Measurements from ENCODE around the gene DNAH12.
A peak's percentile ranks its signal among the peaks of the same experiment; 100 is the strongest.
"Not testable (repeated sequence)": the region's sequence is repeated elsewhere in the genome, so short reads cannot be mapped to it uniquely, and the experiment has no call there.

The DNAH12 gene

DNA sequence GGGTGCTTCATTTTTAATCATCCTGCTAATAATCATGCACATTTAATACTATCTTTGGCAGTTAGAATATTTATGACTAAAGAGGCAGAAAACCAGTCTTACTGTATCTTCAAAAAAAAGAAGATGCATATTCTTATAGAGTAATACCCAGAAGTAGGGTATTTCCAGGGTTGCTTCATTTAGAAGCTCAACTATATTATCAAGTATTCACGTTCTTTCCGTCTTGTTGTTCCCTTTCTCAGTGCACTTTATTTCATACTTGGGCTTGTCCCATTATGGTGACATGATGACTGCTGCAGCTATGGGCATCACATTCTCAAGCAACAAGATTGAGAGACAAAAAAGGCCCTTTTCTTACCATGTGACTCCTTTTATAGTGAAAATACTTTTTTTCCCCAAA is 154.9 kb downstream of the DNAH12 start:
- TF ChIP-seq, protein P1, sequence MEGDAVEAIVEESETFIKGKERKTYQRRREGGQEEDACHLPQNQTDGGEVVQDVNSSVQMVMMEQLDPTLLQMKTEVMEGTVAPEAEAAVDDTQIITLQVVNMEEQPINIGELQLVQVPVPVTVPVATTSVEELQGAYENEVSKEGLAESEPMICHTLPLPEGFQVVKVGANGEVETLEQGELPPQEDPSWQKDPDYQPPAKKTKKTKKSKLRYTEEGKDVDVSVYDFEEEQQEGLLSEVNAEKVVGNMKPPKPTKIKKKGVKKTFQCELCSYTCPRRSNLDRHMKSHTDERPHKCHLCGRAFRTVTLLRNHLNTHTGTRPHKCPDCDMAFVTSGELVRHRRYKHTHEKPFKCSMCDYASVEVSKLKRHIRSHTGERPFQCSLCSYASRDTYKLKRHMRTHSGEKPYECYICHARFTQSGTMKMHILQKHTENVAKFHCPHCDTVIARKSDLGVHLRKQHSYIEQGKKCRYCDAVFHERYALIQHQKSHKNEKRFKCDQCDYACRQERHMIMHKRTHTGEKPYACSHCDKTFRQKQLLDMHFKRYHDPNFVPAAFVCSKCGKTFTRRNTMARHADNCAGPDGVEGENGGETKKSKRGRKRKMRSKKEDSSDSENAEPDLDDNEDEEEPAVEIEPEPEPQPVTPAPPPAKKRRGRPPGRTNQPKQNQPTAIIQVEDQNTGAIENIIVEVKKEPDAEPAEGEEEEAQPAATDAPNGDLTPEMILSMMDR (IDR thresholded peaks at IDR 0.05; ENCODE audit: insufficient read depth, low read depth, low read length, missing control alignments): no peak
- no peak overlapping the region for H3K4me3 ChIP-seq (ENCODE audit: low read length)
- DNase-seq (ENCODE audit: low read depth): no peak

DNA sequence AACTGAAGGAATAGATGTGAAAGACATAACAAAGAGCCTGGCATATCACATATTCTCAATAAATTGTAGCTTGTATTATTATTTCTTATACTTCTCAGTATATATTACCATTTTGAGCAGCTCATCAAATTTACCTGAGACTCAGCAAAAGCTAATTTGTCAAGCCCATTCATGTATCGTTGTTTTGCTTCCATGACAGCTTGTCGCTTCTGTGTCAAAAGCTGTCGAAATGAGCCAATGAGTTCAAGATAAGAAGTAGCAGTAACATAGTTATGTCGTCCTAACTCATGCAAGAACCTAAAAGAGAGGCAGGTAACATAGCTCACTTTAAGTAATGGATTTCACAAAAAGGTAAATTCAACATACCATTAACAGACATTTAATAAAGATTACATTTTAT is 157.8 kb downstream of the DNAH12 start:
- TF ChIP-seq, protein P1 (IDR thresholded peaks at IDR 0.05; ENCODE audit: insufficient read depth, low read depth, low read length, missing control alignments): no peak
- no peak overlapping the region for H3K4me3 ChIP-seq (ENCODE audit: low read length)
- DNase-seq (ENCODE audit: low read depth): no peak

DNA sequence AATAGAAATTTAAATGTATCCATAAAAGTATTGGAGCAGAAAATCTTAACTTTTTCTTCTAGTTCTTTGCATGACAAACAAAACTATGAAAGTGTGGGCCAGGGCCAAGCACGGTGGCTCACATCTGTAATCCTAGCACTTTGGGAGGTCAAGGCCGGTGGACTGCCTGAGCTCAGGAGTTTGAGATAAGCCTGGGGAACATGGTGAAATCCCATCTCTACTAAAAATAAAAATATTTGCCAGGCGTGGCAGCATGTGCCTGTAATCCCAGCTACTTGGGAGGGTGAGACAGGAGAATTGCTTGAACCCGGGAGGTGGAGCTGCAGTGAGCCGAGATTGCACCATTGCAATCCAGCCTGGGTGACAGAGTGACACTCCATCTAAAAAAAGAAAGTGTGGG is 158.6 kb downstream of the DNAH12 start:
- TF ChIP-seq, protein P1 (IDR thresholded peaks at IDR 0.05; ENCODE audit: insufficient read depth, low read depth, low read length, missing control alignments): no peak
- no peak for DNase-seq (ENCODE audit: low read depth)
- H3K4me3 ChIP-seq (ENCODE audit: low read length): no peak overlapping the region

DNA sequence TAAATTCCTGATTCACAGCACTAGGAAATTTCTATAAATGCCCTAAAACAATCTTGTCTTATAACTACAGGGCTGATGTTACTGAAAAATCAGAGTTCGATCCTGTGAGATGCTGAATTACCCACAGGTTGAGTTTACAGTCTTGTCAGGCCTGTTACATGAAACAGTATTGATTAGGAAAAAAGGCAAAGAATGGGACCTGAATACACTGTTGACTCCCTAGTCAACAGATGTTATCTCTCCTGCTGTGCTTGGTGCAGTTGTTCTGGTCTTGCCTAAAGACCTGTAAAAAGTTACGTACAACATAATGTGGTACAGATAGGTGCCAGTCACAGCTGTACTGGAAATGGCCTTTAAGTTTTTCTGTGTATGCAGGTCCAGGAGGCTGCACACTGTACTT is 160.3 kb downstream of the DNAH12 start:
- H3K4me3 ChIP-seq (ENCODE audit: low read length): no peak overlapping the region
- TF ChIP-seq, protein P1 (IDR thresholded peaks at IDR 0.05; ENCODE audit: insufficient read depth, low read depth, low read length, missing control alignments): no peak
- no peak for DNase-seq (ENCODE audit: low read depth)

DNA sequence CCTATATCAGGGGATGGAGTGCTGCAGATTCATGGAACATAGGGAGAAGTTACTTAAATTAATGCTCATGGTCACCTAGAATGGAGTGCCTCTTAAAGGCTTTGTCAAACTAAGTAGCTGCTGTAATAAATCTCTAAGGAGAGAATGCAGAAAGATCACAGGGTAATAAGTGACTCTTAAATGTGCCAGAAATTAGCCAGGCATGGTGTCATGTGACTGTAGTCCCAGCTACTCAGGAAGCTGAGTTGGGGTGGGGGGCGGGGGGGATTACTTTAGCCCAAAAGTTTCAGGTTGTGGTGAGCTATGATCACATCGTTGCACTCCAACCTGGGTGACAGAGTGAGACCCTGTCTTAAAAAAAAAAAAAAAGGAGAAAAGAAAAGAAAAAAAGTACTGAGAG is 160.7 kb downstream of the DNAH12 start:
- TF ChIP-seq, protein P1 (IDR thresholded peaks at IDR 0.05; ENCODE audit: insufficient read depth, low read depth, low read length, missing control alignments): no peak
- H3K4me3 ChIP-seq (ENCODE audit: low read length): no peak overlapping the region
- DNase-seq (ENCODE audit: low read depth): no peak

DNA sequence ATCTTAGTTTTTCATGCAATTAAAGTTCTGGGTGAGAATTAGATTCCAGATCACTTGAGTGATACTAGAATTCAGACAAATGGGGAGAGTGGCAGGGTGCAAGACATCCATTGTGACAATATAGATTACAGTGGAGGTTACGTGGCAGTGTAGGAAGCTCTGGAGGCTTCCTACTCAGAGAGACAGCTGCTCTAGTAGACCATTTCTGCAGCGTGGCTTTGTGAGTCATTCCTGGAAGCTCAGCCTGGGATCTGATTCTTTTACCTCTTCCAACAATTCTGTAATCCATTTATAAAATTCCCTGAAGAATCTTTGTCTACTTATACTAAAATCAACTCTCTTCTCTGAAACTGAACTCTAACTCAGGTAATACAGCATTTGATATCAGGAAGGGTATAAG is 161.2 kb downstream of the DNAH12 start:
- DNase-seq (ENCODE audit: low read depth): peak; percentile 15
- no peak overlapping the region for H3K4me3 ChIP-seq (ENCODE audit: low read length)
- TF ChIP-seq, protein P1 (IDR thresholded peaks at IDR 0.05; ENCODE audit: insufficient read depth, low read depth, low read length, missing control alignments): no peak

DNA sequence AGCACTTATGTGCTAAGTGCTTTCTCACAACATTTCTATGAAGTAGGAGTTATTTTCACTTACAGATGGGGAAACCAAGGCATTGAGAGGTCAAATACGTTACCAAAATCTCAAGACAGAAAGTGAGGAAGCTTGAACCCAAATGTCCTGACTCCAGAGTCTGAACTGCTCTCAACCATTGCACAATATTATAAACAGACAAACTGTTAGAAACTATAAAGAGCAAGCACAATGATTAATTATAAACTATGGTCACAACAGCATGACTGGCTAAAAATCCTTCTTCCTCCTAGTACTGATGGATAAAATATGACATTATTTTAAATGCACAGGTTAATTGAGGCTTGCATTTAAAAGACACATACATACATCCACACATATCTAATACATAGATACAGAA is 173.8 kb downstream of the DNAH12 start:
- TF ChIP-seq, protein P1 (IDR thresholded peaks at IDR 0.05; ENCODE audit: insufficient read depth, low read depth, low read length, missing control alignments): no peak
- DNase-seq (ENCODE audit: low read depth): no peak
- H3K4me3 ChIP-seq (ENCODE audit: low read length): no peak overlapping the region

DNA sequence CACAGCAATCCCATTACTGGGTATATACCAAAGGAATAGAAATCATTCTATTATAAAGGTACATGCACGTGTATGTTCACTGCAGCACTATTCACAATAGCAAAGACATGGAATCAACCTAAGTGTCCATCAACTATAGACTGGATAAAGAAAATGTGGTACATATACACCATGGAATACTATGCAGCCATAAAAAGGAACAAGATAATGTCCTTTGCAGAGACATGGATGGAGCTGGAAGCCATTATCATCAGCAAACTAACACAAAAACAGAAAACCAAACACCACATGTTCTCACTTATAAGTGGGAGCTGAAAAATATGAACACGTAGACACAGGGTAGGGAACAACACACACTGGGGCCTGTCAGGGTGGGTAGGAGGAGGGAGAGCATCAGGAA is 179.1 kb downstream of the DNAH12 start:
- not testable (repeated sequence) for DNase-seq (ENCODE audit: low read depth); H3K4me3 ChIP-seq (ENCODE audit: low read length)

DNA sequence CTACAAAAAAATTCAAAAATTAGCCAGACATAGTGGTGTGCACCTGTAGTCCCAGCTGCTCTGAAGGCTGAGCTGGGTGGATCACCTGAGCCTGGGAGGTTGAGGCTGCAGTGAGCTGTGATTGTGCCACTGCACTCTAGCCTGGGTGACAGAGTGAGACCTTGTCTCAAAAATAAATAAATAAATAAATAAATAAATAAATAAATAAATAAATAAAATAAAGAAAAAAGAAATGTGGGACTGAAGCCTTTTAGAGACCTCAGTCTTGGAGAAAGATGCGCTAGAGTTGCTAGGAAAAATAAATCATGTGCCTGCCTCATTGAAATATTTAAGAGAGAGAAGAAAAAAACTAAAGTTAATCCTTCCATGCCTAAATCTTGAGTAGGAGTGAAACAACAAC is 187.9 kb downstream of the DNAH12 start:
- not testable (repeated sequence) for H3K4me3 ChIP-seq (ENCODE audit: low read length); DNase-seq (ENCODE audit: low read depth)
